Measurements from ENCODE around the gene GSS.

DNA sequence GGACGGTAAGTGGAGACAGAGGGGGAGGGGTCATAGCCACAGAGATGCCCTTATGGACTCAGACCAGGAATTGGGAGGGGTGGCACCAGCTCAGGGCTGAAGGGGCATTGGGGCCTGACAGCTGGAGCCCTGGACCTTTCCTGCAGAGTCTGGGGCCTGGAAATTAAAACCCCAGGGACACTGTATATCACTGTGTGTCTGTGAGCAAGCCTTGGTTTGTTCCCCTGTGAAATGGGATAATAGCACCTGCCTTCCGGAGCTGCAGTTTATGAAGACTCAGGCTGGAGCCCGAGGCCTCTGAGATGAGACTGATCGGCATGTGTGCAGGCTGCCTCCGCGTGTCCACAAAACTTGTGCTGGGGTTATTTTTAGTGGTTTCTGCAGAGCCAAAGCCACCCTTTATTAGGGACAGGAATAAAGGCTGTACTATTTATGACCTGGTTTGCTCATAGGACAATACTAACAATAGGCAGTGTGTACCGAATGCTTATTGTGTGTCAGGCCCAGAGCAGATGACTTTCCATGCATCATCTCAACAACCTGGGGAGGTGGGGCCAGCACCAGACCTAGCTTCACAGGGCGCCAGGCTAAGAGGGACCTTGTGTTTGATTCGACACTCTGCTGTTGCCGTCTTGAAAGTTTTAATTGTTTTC is 22.6 kb upstream of the GSS start:
- TF ChIP-seq, protein P1, sequence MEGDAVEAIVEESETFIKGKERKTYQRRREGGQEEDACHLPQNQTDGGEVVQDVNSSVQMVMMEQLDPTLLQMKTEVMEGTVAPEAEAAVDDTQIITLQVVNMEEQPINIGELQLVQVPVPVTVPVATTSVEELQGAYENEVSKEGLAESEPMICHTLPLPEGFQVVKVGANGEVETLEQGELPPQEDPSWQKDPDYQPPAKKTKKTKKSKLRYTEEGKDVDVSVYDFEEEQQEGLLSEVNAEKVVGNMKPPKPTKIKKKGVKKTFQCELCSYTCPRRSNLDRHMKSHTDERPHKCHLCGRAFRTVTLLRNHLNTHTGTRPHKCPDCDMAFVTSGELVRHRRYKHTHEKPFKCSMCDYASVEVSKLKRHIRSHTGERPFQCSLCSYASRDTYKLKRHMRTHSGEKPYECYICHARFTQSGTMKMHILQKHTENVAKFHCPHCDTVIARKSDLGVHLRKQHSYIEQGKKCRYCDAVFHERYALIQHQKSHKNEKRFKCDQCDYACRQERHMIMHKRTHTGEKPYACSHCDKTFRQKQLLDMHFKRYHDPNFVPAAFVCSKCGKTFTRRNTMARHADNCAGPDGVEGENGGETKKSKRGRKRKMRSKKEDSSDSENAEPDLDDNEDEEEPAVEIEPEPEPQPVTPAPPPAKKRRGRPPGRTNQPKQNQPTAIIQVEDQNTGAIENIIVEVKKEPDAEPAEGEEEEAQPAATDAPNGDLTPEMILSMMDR (IDR thresholded peaks at IDR 0.05): no peak
- no peak for TF ChIP-seq POLR2A (IDR thresholded peaks at IDR 0.05)
